Measurements from ENCODE around the gene PPM1H. TPM values are rescaled to one million over a fixed set of nuclear protein-coding genes. Genes with fewer than 3 reads are reported as not detected.

PPM1H gene
- total RNA-seq, 5 donors from 2014 or later (not counting 1 experiment from before 2014, with no cell fraction given) = 0.18 to 0.82 (median 0.42) TPM

- peaks cover 13 to 15% of the 10 kb centered on the region in 2 donors for H3K27me3 Mint-ChIP-seq
- no peak for ATAC-seq (replicated peaks in 1 of 4)
- H3K4me3 Mint-ChIP-seq = no peak overlapping the region
- Histone ChIP-seq H3K27ac (ENCODE audit: low read length) (no peak overlapping the region), H3K27me3 (replicated peaks in 1 of 2; ENCODE audit: control insufficient read depth in 2 of 2, extremely low read depth in 1 of 2, insufficient read depth in 2 of 2, low read length in 1 of 2) (peaks cover 0 to 23% of the 10 kb centered on the region in 2 experiments), H3K36me3 (ENCODE audit: control insufficient read depth in 2 of 2, extremely low read depth in 1 of 2, insufficient read depth in 1 of 2, low read length in 1 of 2) (no peaks in the 10 kb centered on the region), H3K4me1 (ENCODE audit: control insufficient read depth in 1 of 2, extremely low read depth in 1 of 2, insufficient read depth in 2 of 2, low read length in 2 of 2) (peaks cover 5 to 9% of the 10 kb centered on the region in 2 experiments), H3K4me3 (ENCODE audit: control insufficient read depth in 1 of 2, extremely low read depth in 1 of 2, low read length in 1 of 2) (no peak overlapping the region), H3K9me3 (no peaks in the 10 kb centered on the region)
- POLR2A ChIA-PET = no interaction called here
- H3K9me3 Mint-ChIP-seq = no peaks in the 10 kb centered on the region
- H3K4me1 Mint-ChIP-seq = peaks cover 8 to 9% (median 8%) of the 10 kb centered on the region in 3 donors
- no peak overlapping the region for H3K27ac Mint-ChIP-seq
- CTCF ChIA-PET = no interaction called here
- DNase-seq = no peak
- no peaks in the 10 kb centered on the region for H3K36me3 Mint-ChIP-seq
- WGBS (ENCODE audit: insufficient coverage) = 95% methylated on average over 6 of the region's 8 CpGs
These were observed 279.2 kb downstream of the PPM1H start for GRCh38 chr12:62655666-62656151.

- Histone ChIP-seq H3K27ac (ENCODE audit: low read length) (no peak overlapping the region), H3K9me3 (no peaks in the 10 kb centered on the region), H3K36me3 (ENCODE audit: control insufficient read depth in 2 of 2, extremely low read depth in 1 of 2, insufficient read depth in 1 of 2, low read length in 1 of 2) (no peaks in the 10 kb centered on the region), H3K27me3 (replicated peaks in 1 of 2; ENCODE audit: control insufficient read depth in 2 of 2, extremely low read depth in 1 of 2, insufficient read depth in 2 of 2, low read length in 1 of 2) (peaks cover 0 to 23% of the 10 kb centered on the region in 2 experiments), H3K4me3 (ENCODE audit: control insufficient read depth in 1 of 2, extremely low read depth in 1 of 2, low read length in 1 of 2) (no peak overlapping the region), H3K4me1 (ENCODE audit: control insufficient read depth in 1 of 2, extremely low read depth in 1 of 2, insufficient read depth in 2 of 2, low read length in 2 of 2) (peaks cover 5 to 9% of the 10 kb centered on the region in 2 experiments)
- H3K27me3 Mint-ChIP-seq = peaks cover 13 to 15% of the 10 kb centered on the region in 2 donors
- no peak overlapping the region for H3K4me3 Mint-ChIP-seq
- H3K4me1 Mint-ChIP-seq = peaks cover 8 to 9% (median 8%) of the 10 kb centered on the region in 3 donors
- POLR2A ChIA-PET = no interaction called here
- no peaks in the 10 kb centered on the region for H3K9me3 Mint-ChIP-seq
- H3K27ac Mint-ChIP-seq = peak overlapping the region in 1 of 2 donors; percentile 45
- ATAC-seq (replicated peaks in 1 of 4) = no peak
- no peak for DNase-seq
- 76% methylated on average over 17 of the region's 21 CpGs for WGBS (ENCODE audit: insufficient coverage)
- CTCF ChIA-PET = no interaction called here
- no peaks in the 10 kb centered on the region for H3K36me3 Mint-ChIP-seq
These were observed 280.4 kb downstream of the PPM1H start for GRCh38 chr12:62654326-62655241.

GRCh38 chr12:62653740-62654139 lies 281.2 kb downstream of the PPM1H start:
- H3K36me3 Mint-ChIP-seq = no peaks in the 10 kb centered on the region
- no peak for DNase-seq

GRCh38 chr12:62653304-62653703 lies 281.6 kb downstream of the PPM1H start:
- 100% methylated on average over 1 of the region's 3 CpGs for WGBS (ENCODE audit: insufficient coverage)
- Mint-ChIP-seq H3K36me3 (no peaks in the 10 kb centered on the region), H3K4me1 (peaks cover 8 to 9% (median 8%) of the 10 kb centered on the region in 3 donors), H3K27me3 (peaks cover 13 to 14% of the 10 kb centered on the region in 2 donors), H3K4me3 (no peak overlapping the region), H3K9me3 (no peaks in the 10 kb centered on the region), H3K27ac (no peak overlapping the region)
- no peaks in the 10 kb centered on the region for H3K9me3 ChIP-seq
- no peak overlapping the region for H3K4me3 ChIP-seq (ENCODE audit: control insufficient read depth in 1 of 2, extremely low read depth in 1 of 2, low read length in 1 of 2)
- peaks cover 0 to 23% of the 10 kb centered on the region in 2 experiments for H3K27me3 ChIP-seq (replicated peaks in 1 of 2; ENCODE audit: control insufficient read depth in 2 of 2, extremely low read depth in 1 of 2, insufficient read depth in 2 of 2, low read length in 1 of 2)
- DNase-seq (no peak), ATAC-seq (replicated peaks in 1 of 4) (no peak)
- ChIA-PET POLR2A (interaction anchor here in 1 of 2 donors (0.6 kb wide), 1 partner anchor 23 kb away, joined by 3 read pairs; no protein-coding TSS in a partner anchor), CTCF (no interaction called here)
- peaks cover 5 to 9% of the 10 kb centered on the region in 2 experiments for H3K4me1 ChIP-seq (ENCODE audit: control insufficient read depth in 1 of 2, extremely low read depth in 1 of 2, insufficient read depth in 2 of 2, low read length in 2 of 2)
- no peak overlapping the region for H3K27ac ChIP-seq (ENCODE audit: low read length)
- H3K36me3 ChIP-seq (ENCODE audit: control insufficient read depth in 2 of 2, extremely low read depth in 1 of 2, insufficient read depth in 1 of 2, low read length in 1 of 2) = no peaks in the 10 kb centered on the region

More at GRCh38 chr12:62653740-62654139, 281.2 kb downstream of the PPM1H start:
- 100% methylated on average over 1 of the region's 6 CpGs for WGBS (ENCODE audit: insufficient coverage)
- ATAC-seq (replicated peaks in 1 of 4) = no peak
- Histone ChIP-seq H3K4me3 (ENCODE audit: control insufficient read depth in 1 of 2, extremely low read depth in 1 of 2, low read length in 1 of 2) (no peak overlapping the region), H3K9me3 (no peaks in the 10 kb centered on the region), H3K27ac (ENCODE audit: low read length) (no peak overlapping the region), H3K27me3 (replicated peaks in 1 of 2; ENCODE audit: control insufficient read depth in 2 of 2, extremely low read depth in 1 of 2, insufficient read depth in 2 of 2, low read length in 1 of 2) (peaks cover 0 to 23% of the 10 kb centered on the region in 2 experiments), H3K36me3 (ENCODE audit: control insufficient read depth in 2 of 2, extremely low read depth in 1 of 2, insufficient read depth in 1 of 2, low read length in 1 of 2) (no peaks in the 10 kb centered on the region), H3K4me1 (ENCODE audit: control insufficient read depth in 1 of 2, extremely low read depth in 1 of 2, insufficient read depth in 2 of 2, low read length in 2 of 2) (peaks cover 5 to 9% of the 10 kb centered on the region in 2 experiments)
- Mint-ChIP-seq H3K9me3 (no peaks in the 10 kb centered on the region), H3K4me1 (peaks cover 8 to 9% (median 8%) of the 10 kb centered on the region in 3 donors), H3K27me3 (peaks cover 13 to 15% of the 10 kb centered on the region in 2 donors), H3K4me3 (no peak overlapping the region), H3K27ac (no peak overlapping the region)
- ChIA-PET POLR2A (no interaction called here), CTCF (no interaction called here)

- Histone ChIP-seq H3K4me1 (ENCODE audit: control insufficient read depth in 1 of 2, extremely low read depth in 1 of 2, insufficient read depth in 2 of 2, low read length in 2 of 2) (peaks cover 2 to 9% of the 10 kb centered on the region in 2 experiments), H3K27ac (ENCODE audit: low read length) (no peak overlapping the region), H3K27me3 (replicated peaks in 1 of 2; ENCODE audit: control insufficient read depth in 2 of 2, extremely low read depth in 1 of 2, insufficient read depth in 2 of 2, low read length in 1 of 2) (peaks cover 0 to 17% of the 10 kb centered on the region in 2 experiments), H3K9me3 (no peaks in the 10 kb centered on the region), H3K4me3 (ENCODE audit: control insufficient read depth in 1 of 2, extremely low read depth in 1 of 2, low read length in 1 of 2) (no peak overlapping the region), H3K36me3 (ENCODE audit: control insufficient read depth in 2 of 2, extremely low read depth in 1 of 2, insufficient read depth in 1 of 2, low read length in 1 of 2) (no peaks in the 10 kb centered on the region)
- Mint-ChIP-seq H3K36me3 (no peaks in the 10 kb centered on the region), H3K27me3 (peaks cover 8 to 9% of the 10 kb centered on the region in 2 donors), H3K27ac (no peak overlapping the region), H3K4me3 (no peak overlapping the region), H3K4me1 (peaks cover 8 to 9% (median 8%) of the 10 kb centered on the region in 3 donors), H3K9me3 (no peaks in the 10 kb centered on the region)
- CTCF ChIA-PET = no interaction called here
- DNase-seq (no peak), ATAC-seq (replicated peaks in 1 of 4) (no peak)
- no CpG with 5 or more reads among the region's 2 CpGs for WGBS (ENCODE audit: insufficient coverage)
- POLR2A ChIA-PET = no interaction called here
These were observed 283.8 kb downstream of the PPM1H start for GRCh38 chr12:62651138-62651537.

GRCh38 chr12:62649412-62650138 lies 285.4 kb downstream of the PPM1H start:
- H3K27ac Mint-ChIP-seq = no peak overlapping the region
- WGBS (ENCODE audit: insufficient coverage) = 100% methylated on average over 1 of the region's 4 CpGs

More at GRCh38 chr12:62649412-62650138, 285.4 kb downstream of the PPM1H start:
- Histone ChIP-seq H3K27me3 (replicated peaks in 1 of 2; ENCODE audit: control insufficient read depth in 2 of 2, extremely low read depth in 1 of 2, insufficient read depth in 2 of 2, low read length in 1 of 2) (peaks cover 0 to 8% of the 10 kb centered on the region in 2 experiments), H3K36me3 (ENCODE audit: control insufficient read depth in 2 of 2, extremely low read depth in 1 of 2, insufficient read depth in 1 of 2, low read length in 1 of 2) (no peaks in the 10 kb centered on the region), H3K4me3 (ENCODE audit: control insufficient read depth in 1 of 2, extremely low read depth in 1 of 2, low read length in 1 of 2) (no peak overlapping the region), H3K4me1 (ENCODE audit: control insufficient read depth in 1 of 2, extremely low read depth in 1 of 2, insufficient read depth in 2 of 2, low read length in 2 of 2) (peaks cover 2 to 4% of the 10 kb centered on the region in 2 experiments), H3K9me3 (no peaks in the 10 kb centered on the region), H3K27ac (ENCODE audit: low read length) (no peak overlapping the region)
- Mint-ChIP-seq H3K4me1 (peaks cover 4 to 5% (median 4%) of the 10 kb centered on the region in 3 donors), H3K4me3 (no peak overlapping the region), H3K27me3 (peaks cover 2 to 3% of the 10 kb centered on the region in 2 donors), H3K36me3 (no peaks in the 10 kb centered on the region), H3K9me3 (no peaks in the 10 kb centered on the region)
- CTCF ChIA-PET = no interaction called here
- ATAC-seq (replicated peaks in 1 of 4) = no peak
- DNase-seq = no peak
- POLR2A ChIA-PET = interaction anchor here in 1 of 2 donors (0.6 to 1.3 kb wide), 2 partner anchors 46 to 260 kb away, joined by 3 to 4 read pairs; no protein-coding TSS in a partner anchor
